ENCODE measurements around the gene KEL. TPM values are rescaled to one million over a fixed set of nuclear protein-coding genes. Genes with fewer than 3 reads are reported as not detected.

The KEL gene
- total RNA-seq, 4 donors from 2014 or later, result 0.23 to 0.83 TPM; not detected in 2

DNA sequence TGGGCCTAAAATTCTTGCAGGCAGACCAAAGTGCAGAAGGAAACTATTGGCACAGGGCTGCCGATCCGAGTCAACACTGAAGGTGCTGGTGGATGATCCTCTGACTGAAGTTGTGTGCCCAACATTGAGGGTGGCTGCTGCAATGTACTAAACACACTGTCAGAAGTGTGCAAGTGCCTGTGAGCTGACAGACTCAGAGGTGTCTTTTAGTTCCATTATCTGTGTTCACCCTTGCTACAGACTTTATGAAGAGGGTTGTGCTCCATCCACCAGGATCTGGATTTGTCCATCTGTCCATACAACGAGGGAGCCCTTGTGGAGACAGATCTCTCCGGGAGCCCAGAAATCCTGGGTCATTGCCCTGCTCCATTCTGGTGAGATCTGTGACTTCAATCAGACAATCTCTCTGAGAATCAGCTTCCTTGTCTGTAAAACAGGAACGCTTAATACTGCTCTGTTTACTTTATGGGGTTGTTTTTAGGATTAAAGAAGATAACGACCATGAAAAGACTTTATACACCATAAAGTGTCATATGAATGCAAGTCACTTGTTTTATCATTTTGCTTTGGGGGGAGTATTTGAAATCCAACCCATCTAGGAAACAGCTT, 67.1 kb downstream of the KEL start:
- Histone ChIP-seq H3K27ac (replicated peaks in 1 of 4) (no peak overlapping the region), H3K36me3 (no peaks in the 10 kb centered on the region), H3K9me3 (no peaks in the 10 kb centered on the region), H3K4me3 (no peak overlapping the region), H3K27me3 (peaks cover 0 to 36% (median 0%) of the 10 kb centered on the region in 4 donors), H3K4me1 (no peaks in the 10 kb centered on the region)
- intact Hi-C loops (cut with DNase I), result no loop called here
- TF ChIP-seq, protein P1, sequence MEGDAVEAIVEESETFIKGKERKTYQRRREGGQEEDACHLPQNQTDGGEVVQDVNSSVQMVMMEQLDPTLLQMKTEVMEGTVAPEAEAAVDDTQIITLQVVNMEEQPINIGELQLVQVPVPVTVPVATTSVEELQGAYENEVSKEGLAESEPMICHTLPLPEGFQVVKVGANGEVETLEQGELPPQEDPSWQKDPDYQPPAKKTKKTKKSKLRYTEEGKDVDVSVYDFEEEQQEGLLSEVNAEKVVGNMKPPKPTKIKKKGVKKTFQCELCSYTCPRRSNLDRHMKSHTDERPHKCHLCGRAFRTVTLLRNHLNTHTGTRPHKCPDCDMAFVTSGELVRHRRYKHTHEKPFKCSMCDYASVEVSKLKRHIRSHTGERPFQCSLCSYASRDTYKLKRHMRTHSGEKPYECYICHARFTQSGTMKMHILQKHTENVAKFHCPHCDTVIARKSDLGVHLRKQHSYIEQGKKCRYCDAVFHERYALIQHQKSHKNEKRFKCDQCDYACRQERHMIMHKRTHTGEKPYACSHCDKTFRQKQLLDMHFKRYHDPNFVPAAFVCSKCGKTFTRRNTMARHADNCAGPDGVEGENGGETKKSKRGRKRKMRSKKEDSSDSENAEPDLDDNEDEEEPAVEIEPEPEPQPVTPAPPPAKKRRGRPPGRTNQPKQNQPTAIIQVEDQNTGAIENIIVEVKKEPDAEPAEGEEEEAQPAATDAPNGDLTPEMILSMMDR (IDR thresholded peaks at IDR 0.05), result no peak
- TF ChIP-seq EP300 (IDR thresholded peaks at IDR 0.05), result no peak
- no peak for TF ChIP-seq POLR2A (IDR thresholded peaks at IDR 0.05; ENCODE audit: low read depth)
- no peak for TF ChIP-seq POLR2AphosphoS5 (IDR thresholded peaks at IDR 0.05)
- DNase-seq (ENCODE audit: extremely low spot score), result no peak
- WGBS, result 49% methylated on average over 5 of the region's 6 CpGs

DNA sequence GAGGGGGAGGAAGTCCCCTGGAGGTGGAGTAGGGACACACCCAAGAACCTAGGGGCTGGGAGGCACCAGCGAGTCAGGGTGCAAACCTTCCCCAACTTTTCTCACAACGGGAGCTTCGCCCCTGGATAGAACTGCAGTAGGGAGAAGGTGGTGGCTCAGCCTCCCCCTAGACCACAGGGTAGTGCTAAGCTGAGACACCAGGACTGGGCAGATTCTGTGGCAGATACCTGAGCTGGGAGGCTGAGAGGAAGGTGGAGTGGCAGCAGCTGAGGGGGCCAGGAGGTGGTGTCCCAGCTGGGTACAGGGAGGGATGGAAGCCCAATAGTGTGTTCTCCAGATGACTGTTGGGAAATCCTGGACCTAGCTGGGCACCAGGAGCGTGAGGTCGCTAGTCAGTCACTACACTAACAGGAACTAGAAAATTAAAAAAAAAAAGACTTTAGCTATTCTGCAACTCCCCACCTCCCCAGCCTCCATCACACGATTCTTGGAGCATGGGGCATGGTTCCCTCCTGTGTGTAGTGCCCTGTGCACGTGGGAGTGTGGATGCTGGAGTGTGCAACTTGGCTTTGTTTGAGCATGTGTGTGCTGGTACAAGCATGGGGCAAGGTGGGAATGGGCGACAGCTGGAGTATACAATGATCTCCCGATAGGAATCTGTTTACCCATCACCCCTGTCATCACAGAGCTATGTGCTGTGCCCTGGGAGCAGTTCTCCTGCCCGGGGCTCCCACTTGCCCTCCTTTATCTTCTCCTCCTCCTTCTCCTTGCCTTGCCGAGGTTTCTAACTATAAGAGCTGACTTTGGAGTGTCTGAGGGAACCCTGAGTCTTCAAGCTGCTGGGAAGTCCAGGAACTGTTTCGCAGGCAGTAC, 67.8 kb downstream of the KEL start:
- TF ChIP-seq POLR2AphosphoS5 (IDR thresholded peaks at IDR 0.05) (no peak), EP300 (IDR thresholded peaks at IDR 0.05) (no peak), POLR2A (IDR thresholded peaks at IDR 0.05; ENCODE audit: low read depth) (no peak)
- TF ChIP-seq, protein P1 (IDR thresholded peaks at IDR 0.05), result no peak
- Histone ChIP-seq H3K27ac (replicated peaks in 1 of 4) (no peak overlapping the region), H3K4me3 (no peak overlapping the region), H3K4me1 (no peaks in the 10 kb centered on the region), H3K36me3 (no peaks in the 10 kb centered on the region), H3K9me3 (no peaks in the 10 kb centered on the region), H3K27me3 (peaks cover 0 to 36% (median 0%) of the 10 kb centered on the region in 4 donors)
- intact Hi-C loops (cut with DNase I), result no loop called here
- WGBS, result 59% methylated on average over 11 of the region's 12 CpGs
- DNase-seq (ENCODE audit: extremely low spot score), result no peak

DNA sequence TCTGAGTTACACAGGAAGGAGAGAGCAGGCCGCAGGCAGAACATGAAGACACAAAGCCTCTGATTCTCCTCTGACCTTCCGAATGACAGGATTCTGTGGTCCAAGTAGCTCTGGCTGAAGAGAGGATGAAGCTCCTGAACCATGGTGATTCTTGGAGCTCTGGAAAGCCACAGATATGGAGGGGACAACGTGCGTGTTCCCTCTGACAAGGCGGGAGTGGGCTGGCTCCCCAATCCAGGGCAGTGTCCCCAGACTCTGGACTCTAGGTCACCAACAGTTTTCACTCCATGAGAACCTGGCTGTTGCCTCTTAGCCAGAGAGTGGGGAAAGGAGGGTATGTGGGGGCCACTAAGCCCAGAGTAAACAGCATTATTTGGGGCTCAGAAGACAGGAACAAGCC, 69.2 kb downstream of the KEL start:
- DNase-seq (ENCODE audit: extremely low spot score), result no peak
- no peak overlapping the region for H3K27ac ChIP-seq (replicated peaks in 1 of 4)
- no peaks in the 10 kb centered on the region for H3K4me1 ChIP-seq
- intact Hi-C loops (cut with DNase I), result no loop called here
- H3K27me3 ChIP-seq, result peaks cover 0 to 48% (median 0%) of the 10 kb centered on the region in 4 donors
- TF ChIP-seq POLR2AphosphoS5 (IDR thresholded peaks at IDR 0.05) (no peak), EP300 (IDR thresholded peaks at IDR 0.05) (no peak), POLR2A (IDR thresholded peaks at IDR 0.05; ENCODE audit: low read depth) (no peak)
- TF ChIP-seq, protein P1 (IDR thresholded peaks at IDR 0.05), result no peak
- no peaks in the 10 kb centered on the region for H3K36me3 ChIP-seq
- H3K4me3 ChIP-seq, result no peak overlapping the region
- no peaks in the 10 kb centered on the region for H3K9me3 ChIP-seq
- 73% methylated on average over 5 of the region's 5 CpGs for WGBS

DNA sequence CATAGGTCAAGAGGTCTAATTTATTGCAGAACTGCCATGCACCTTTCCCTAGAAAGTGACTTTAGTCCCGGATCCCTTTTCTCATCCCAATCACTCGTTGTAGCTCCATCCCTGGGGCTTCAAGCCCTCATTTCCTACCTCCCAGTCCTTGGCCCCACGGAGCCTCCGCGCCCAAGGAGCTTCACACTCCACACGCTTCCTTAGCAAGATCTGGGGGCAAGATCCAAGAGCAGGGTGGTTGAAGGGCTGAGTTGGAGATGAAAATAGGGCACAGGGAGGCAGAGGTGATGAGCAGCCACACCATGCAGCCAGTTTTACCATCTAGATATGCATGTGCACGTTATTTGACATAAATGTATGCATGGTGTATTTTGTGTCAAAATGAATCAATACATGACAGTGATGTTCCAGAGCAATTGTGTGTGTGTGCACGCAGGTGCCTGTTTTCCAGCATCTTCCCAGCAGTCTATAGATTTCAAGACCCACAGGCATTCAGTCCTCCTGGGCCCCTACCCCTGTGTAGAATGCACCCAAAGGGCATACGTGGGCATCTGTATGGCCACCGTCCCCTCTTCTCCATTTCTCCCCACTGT, 70.6 kb downstream of the KEL start:
- no peak for TF ChIP-seq POLR2A (IDR thresholded peaks at IDR 0.05; ENCODE audit: low read depth)
- TF ChIP-seq POLR2AphosphoS5 (IDR thresholded peaks at IDR 0.05), result no peak
- no peak for TF ChIP-seq EP300 (IDR thresholded peaks at IDR 0.05)
- TF ChIP-seq, protein P1 (IDR thresholded peaks at IDR 0.05), result no peak
- WGBS, result 79% methylated on average over 9 of the region's 10 CpGs
- Histone ChIP-seq H3K36me3 (no peaks in the 10 kb centered on the region), H3K4me1 (no peaks in the 10 kb centered on the region), H3K9me3 (no peaks in the 10 kb centered on the region), H3K27me3 (peaks cover 0 to 51% (median 0%) of the 10 kb centered on the region in 4 donors), H3K4me3 (no peak overlapping the region), H3K27ac (replicated peaks in 1 of 4) (no peak overlapping the region)
- intact Hi-C loops (cut with DNase I), result no loop called here
- DNase-seq (ENCODE audit: extremely low spot score), result no peak

Other genes starting within 250 kb of the KEL start
- not detected for gene PRSS1, start 212.9 kb downstream of the KEL start, total RNA-seq
- under 1 TPM in 1 of 4 donors, not detected in 3; 0.39 TPM for gene PRSS2, start 191.4 kb downstream of the KEL start, total RNA-seq
- 10 to 100 TPM in 1 of 4 donors, 1 to 10 TPM in 3; 3.3 to 10.5 (median 5.5) TPM for gene EPHB6, start 107.3 kb downstream of the KEL start, total RNA-seq
- gene TRPV6, start 76.6 kb downstream of the KEL start, total RNA-seq, result not detected
- gene TRPV5, start 28.6 kb downstream of the KEL start, total RNA-seq, result under 1 TPM in 1 of 4 donors, not detected in 3; 0.17 TPM
- gene LLCFC1, start 22.9 kb downstream of the KEL start, total RNA-seq, result not detected
- not detected for gene OR9A2, start 64.8 kb upstream of the KEL start, total RNA-seq
- not detected for gene OR6V1, start 90.0 kb upstream of the KEL start, total RNA-seq
- not detected for gene PIP, start 169.7 kb upstream of the KEL start, total RNA-seq
- gene TAS2R39, start 221.1 kb upstream of the KEL start, total RNA-seq, result not detected